GM19240 (cell line): ENCODE measurements around the gene TBKBP1.

Source experiments
- DNase-seq: peaks from one replicate; pipeline ENCODE4 v3.0.0; 2011; ENCODE audit warnings: low spot score; ENCODE audit not compliant: insufficient read length

Gene TBKBP1

GRCh38 chr17:47713980-47714700, 20.2 kb downstream of the TBKBP1 start:
- DNase-seq: no peak

GRCh38 chr17:47714773-47715396, 20.9 kb downstream of the TBKBP1 start:
- DNase-seq: no peak

GRCh38 chr17:47715669-47716325, 21.8 kb downstream of the TBKBP1 start:
- DNase-seq: no peak

GRCh38 chr17:47716375-47716774, 22.4 kb downstream of the TBKBP1 start:
- DNase-seq: no peak

GRCh38 chr17:47717261-47717697, 23.3 kb downstream of the TBKBP1 start:
- no peak for DNase-seq

- DNase-seq: no peak
Measured at GRCh38 chr17:47717979-47718621, 24.1 kb downstream of the TBKBP1 start.

GRCh38 chr17:47718634-47719405, 24.9 kb downstream of the TBKBP1 start:
- DNase-seq: no peak

GRCh38 chr17:47719411-47720152, 25.6 kb downstream of the TBKBP1 start:
- no peak for DNase-seq

- no peak for DNase-seq
Measured at GRCh38 chr17:47720196-47720595, 26.2 kb downstream of the TBKBP1 start.

GRCh38 chr17:47720754-47721533, 27.0 kb downstream of the TBKBP1 start:
- no peak for DNase-seq

- no peak for DNase-seq
Measured at GRCh38 chr17:47721725-47722124, 27.8 kb downstream of the TBKBP1 start.

- no peak for DNase-seq
Measured at GRCh38 chr17:47724705-47725104, 30.7 kb downstream of the TBKBP1 start.

GRCh38 chr17:47725446-47726111, 31.6 kb downstream of the TBKBP1 start:
- DNase-seq: no peak

- DNase-seq: no peak
Measured at GRCh38 chr17:47726796-47727703, 33.1 kb downstream of the TBKBP1 start.

GRCh38 chr17:47727704-47728036, 33.7 kb downstream of the TBKBP1 start:
- DNase-seq: no peak

GRCh38 chr17:47728214-47728877, 34.4 kb downstream of the TBKBP1 start:
- DNase-seq: no peak

GRCh38 chr17:47729476-47729875, 35.5 kb downstream of the TBKBP1 start:
- no peak for DNase-seq

GRCh38 chr17:47730681-47731080, 36.7 kb downstream of the TBKBP1 start:
- DNase-seq: no peak
